ENCODE measurements around the gene TBCD.
"Not testable (repeated sequence)": the region's sequence is repeated elsewhere in the genome, so short reads cannot be mapped to it uniquely, and the experiment has no call there.

The TBCD gene

GRCh38 chr17:82941021-82942001 lies 189.4 kb downstream of the TBCD start:
- DNase-seq = no peak

- DNase-seq = no peak
These were observed 190.6 kb downstream of the TBCD start for GRCh38 chr17:82942166-82943130.

- DNase-seq = no peak
These were observed 191.5 kb downstream of the TBCD start for GRCh38 chr17:82943339-82943738.

GRCh38 chr17:82943751-82944150 lies 191.9 kb downstream of the TBCD start:
- no peak for DNase-seq

GRCh38 chr17:82944990-82945389 lies 193.1 kb downstream of the TBCD start:
- DNase-seq = no peak

GRCh38 chr17:82946081-82946480 lies 194.2 kb downstream of the TBCD start:
- DNase-seq = no peak

- no peak for DNase-seq
These were observed 195.5 kb downstream of the TBCD start for GRCh38 chr17:82947051-82947991.

- DNase-seq = no peak
These were observed 196.2 kb downstream of the TBCD start for GRCh38 chr17:82948081-82948511.

GRCh38 chr17:82948957-82949356 lies 197.1 kb downstream of the TBCD start:
- no peak for DNase-seq

GRCh38 chr17:82949361-82949760 lies 197.5 kb downstream of the TBCD start:
- DNase-seq = no peak

- no peak for DNase-seq
These were observed 198.1 kb downstream of the TBCD start for GRCh38 chr17:82949984-82950383.

GRCh38 chr17:82950525-82951102 lies 198.7 kb downstream of the TBCD start:
- DNase-seq = no peak

GRCh38 chr17:82952019-82952418 lies 200.2 kb downstream of the TBCD start:
- no peak for DNase-seq

- not testable (repeated sequence) for DNase-seq
These were observed 203.2 kb downstream of the TBCD start for GRCh38 chr17:82955106-82955505.

GRCh38 chr17:82955627-82956026 lies 203.8 kb downstream of the TBCD start:
- DNase-seq = not testable (repeated sequence)

GRCh38 chr17:82956146-82956725 lies 204.4 kb downstream of the TBCD start:
- no peak for DNase-seq

GRCh38 chr17:82956726-82957468 lies 205.0 kb downstream of the TBCD start:
- DNase-seq = no peak

GRCh38 chr17:82957469-82957795 lies 205.6 kb downstream of the TBCD start:
- DNase-seq = no peak

GRCh38 chr17:82957961-82958561 lies 206.2 kb downstream of the TBCD start:
- no peak for DNase-seq

Data from suppressor macrophage (primary cell).